Measurements from ENCODE around the gene PVALEF.

- TF ChIP-seq CTCF (IDR thresholded peaks at IDR 0.05; ENCODE audit: insufficient read depth, low read length) (no peak), REST (IDR thresholded peaks at IDR 0.05; ENCODE audit: insufficient replicate concordance, low read depth) (no peak), POLR2AphosphoS5 (IDR thresholded peaks at IDR 0.05; ENCODE audit: low read depth) (no peak)
These were observed 7.9 kb downstream of the PVALEF start for GRCh38 chr17:81173052-81173761.
